GM19467 (cell line): Measurements from ENCODE around the gene PRKRA.
A peak's percentile ranks its signal among the peaks of the same experiment; 100 is the strongest.
"Not testable (repeated sequence)": the region's sequence is repeated elsewhere in the genome, so short reads cannot be mapped to it uniquely, and the experiment has no call there.

Experiments
- ATAC-seq: cut with Tn5 transposase; IDR thresholded peaks from one replicate; pipeline ENCODE4 v1.9.1; 2021; ENCODE audit warnings: mild to moderate bottlenecking, moderate library complexity; ENCODE audit not compliant: unreplicated experiment

PRKRA gene

GRCh38 chr2:178450774-178451525 is at the start of gene PRKRA, which contains the start of gene PJVK:
TSS of gene PRKRA (minus strand) at chr2:178451175. CDS start at chr2:178451030, 145 bp downstream.
TSS of gene PJVK (plus strand) at chr2:178451378. CDS start at chr2:178453410, 2,032 bp downstream.
- peak; percentile 82 for ATAC-seq

- ATAC-seq, result no peak
These were observed 48.7 kb upstream of the PRKRA start for GRCh38 chr2:178499640-178500039.

GRCh38 chr2:178498137-178498536 is 47.2 kb upstream of the PRKRA start:
- no peak for ATAC-seq

GRCh38 chr2:178496049-178496448 is 45.1 kb upstream of the PRKRA start:
- ATAC-seq, result no peak

GRCh38 chr2:178491612-178492011 is 40.6 kb upstream of the PRKRA start:
- no peak for ATAC-seq

GRCh38 chr2:178485356-178485755 is 34.4 kb upstream of the PRKRA start:
- no peak for ATAC-seq

- no peak for ATAC-seq
These were observed 33.5 kb upstream of the PRKRA start for GRCh38 chr2:178484245-178485041.

GRCh38 chr2:178482437-178482836 is 31.5 kb upstream of the PRKRA start:
- peak; percentile 28 for ATAC-seq

GRCh38 chr2:178480227-178481181 is 29.5 kb upstream of the PRKRA start, which contains the start of gene PLEKHA3:
TSS of gene PLEKHA3 (plus strand) at chr2:178480457. CDS start at chr2:178480870, 413 bp downstream.
- ATAC-seq, result peak; percentile 71

GRCh38 chr2:178479758-178480226 is 28.8 kb upstream of the PRKRA start:
- no peak for ATAC-seq

- no peak for ATAC-seq
These were observed 28.3 kb upstream of the PRKRA start for GRCh38 chr2:178479275-178479616.

GRCh38 chr2:178478439-178479274 is 27.7 kb upstream of the PRKRA start, which contains the start of gene FKBP7:
TSS of gene FKBP7 (minus strand) at chr2:178478600. CDS start at chr2:178478499, 101 bp downstream.
- ATAC-seq, result peak; percentile 38

GRCh38 chr2:178478130-178478438 is 27.1 kb upstream of the PRKRA start:
- no peak for ATAC-seq

GRCh38 chr2:178477443-178478129 is 26.6 kb upstream of the PRKRA start:
- ATAC-seq, result no peak

- no peak for ATAC-seq
These were observed 25.5 kb upstream of the PRKRA start for GRCh38 chr2:178476477-178476876.

- no peak for ATAC-seq
These were observed 23.6 kb upstream of the PRKRA start for GRCh38 chr2:178474560-178474959.

- no peak for ATAC-seq
These were observed 23.0 kb upstream of the PRKRA start for GRCh38 chr2:178473931-178474330.

- no peak for ATAC-seq
These were observed 22.4 kb upstream of the PRKRA start for GRCh38 chr2:178473373-178473772.

GRCh38 chr2:178471313-178471712 is 20.3 kb upstream of the PRKRA start:
- not testable (repeated sequence) for ATAC-seq
